SK-N-SH (cell line): ENCODE results near the gene RNF151. TPM values are rescaled to one million over a fixed set of nuclear protein-coding genes. Genes with fewer than 3 reads are reported as not detected.
"Not testable (repeated sequence)": the region's sequence is repeated elsewhere in the genome, so short reads cannot be mapped to it uniquely, and the experiment has no call there.

Experiments
- CTCF ChIA-PET: fragments of 300-600, 350-600 bp; formaldehyde crosslinking; extraction: SDS; loops from one replicate; lab custom pipeline; 2021; lab: Yijun Ruan, JAX
- POLR2A ChIA-PET: fragments of 350-600 bp; sonication (Branson Sonifier 250); formaldehyde crosslinking; extraction: SDS; loops from one replicate; lab custom pipeline; 2020; ENCODE audit warnings: antibody characterized with exemption, inconsistent platforms; lab: Yijun Ruan, JAX
- DNase-seq: peaks from one replicate; pipeline ENCODE4 v3.0.0; 2012
- H2AFZ ChIP-seq: fragments of 200-600 bp; sonication (generic); 2 replicates; pipeline ENCODE4 v1.8.1; 2016; ENCODE audit warnings: antibody characterized with exemption, mild to moderate bottlenecking, low read depth
- H3F3A ChIP-seq: fragments of 200-600 bp; sonication (generic); replicated peaks from 2 replicates; pipeline ENCODE3; 2016; ENCODE audit warnings: antibody characterized with exemption, mild to moderate bottlenecking; ENCODE audit not compliant: insufficient read depth
- H3K27ac ChIP-seq, 2 experiments: fragments of 200-500 bp in 1 of 2; fragments of 200-600 bp in 1 of 2; sonication (Bioruptor generic) in 1 of 2; sonication (generic), shearing (Covaris generic) in 1 of 2; 2 replicates each; pipeline versions ENCODE4 v1.5.1 to v1.6.1; 2014 to 2016; ENCODE audit warnings: low read depth in 2 of 2, inconsistent platforms in 1 of 2, low read length in 1 of 2, mild to moderate bottlenecking in 1 of 2, mixed read lengths in 1 of 2
- H3K27me3 ChIP-seq: fragments of 200-600 bp; sonication (generic), shearing (Covaris generic); 2 replicates; pipeline ENCODE4 v1.6.1; 2016; ENCODE audit warnings: mixed run types; ENCODE audit not compliant: insufficient read depth
- H3K36me3 ChIP-seq, 2 experiments: fragments of 200-500 bp in 1 of 2; fragments of 200-600 bp in 1 of 2; sonication (Bioruptor generic) in 1 of 2; sonication (generic) in 1 of 2; replicated peaks in 1 of 2; 2 replicates each; pipeline versions ENCODE3 to v1.5.1; 2014 to 2016; ENCODE audit warnings: low read length in 1 of 2, mild to moderate bottlenecking in 1 of 2; ENCODE audit not compliant: insufficient read depth in 2 of 2, control insufficient read depth in 1 of 2
- H3K4me1 ChIP-seq, 2 experiments: fragments of 200-500 bp in 1 of 2; fragments of 200-600 bp in 1 of 2; sonication (Bioruptor generic) in 1 of 2; sonication (generic), shearing (Covaris generic) in 1 of 2; 2 replicates each; pipeline versions ENCODE4 v1.5.1 to v1.6.1; 2014 to 2016; ENCODE audit warnings: low read depth in 1 of 2, low read length in 1 of 2, mixed run types in 1 of 2; ENCODE audit not compliant: insufficient read depth in 2 of 2, control insufficient read depth in 1 of 2
- H3K4me2 ChIP-seq: fragments of 200-600 bp; sonication (generic), shearing (Covaris generic); 2 replicates; pipeline ENCODE4 v1.6.1; 2017; ENCODE audit warnings: mixed run types
- H3K4me3 ChIP-seq, 2 experiments: fragments of 200-500 bp in 1 of 2; fragments of 200-600 bp in 1 of 2; sonication (Bioruptor generic) in 1 of 2; sonication (generic), shearing (Covaris generic) in 1 of 2; 2 replicates each; pipeline versions ENCODE4 v1.5.1 to v1.8.1; 2014 to 2016; ENCODE audit warnings: low read depth in 2 of 2, inconsistent platforms in 1 of 2, low read length in 1 of 2, mild to moderate bottlenecking in 1 of 2, mixed read lengths in 1 of 2, moderate library complexity in 1 of 2
- H3K79me2 ChIP-seq: fragments of 200-600 bp; sonication (generic); 2 replicates; pipeline ENCODE4 v1.8.1; 2017; ENCODE audit warnings: mild to moderate bottlenecking; ENCODE audit not compliant: insufficient read depth
- H3K9ac ChIP-seq: fragments of 200-600 bp; sonication (generic); 2 replicates; pipeline ENCODE4 v1.6.1; 2017; ENCODE audit warnings: mixed run types
- H3K9me2 ChIP-seq: fragments of 200-600 bp; sonication (generic); 2 replicates; pipeline ENCODE4 v1.6.1; 2017; ENCODE audit warnings: mixed run types
- H3K9me3 ChIP-seq: fragments of 200-600 bp; sonication (generic); 2 replicates; pipeline ENCODE4 v1.6.1; 2017; ENCODE audit warnings: mixed run types, mild to moderate bottlenecking, moderate library complexity
- H4K20me1 ChIP-seq: fragments of 200-600 bp; sonication (generic); 2 replicates; pipeline ENCODE4 v1.6.1; 2017; ENCODE audit warnings: mild to moderate bottlenecking, mixed run types; ENCODE audit not compliant: insufficient read depth
- ELF1 ChIP-seq: IDR thresholded peaks from 2 replicates; pipeline ENCODE4 v1.4.0; 2012
- EZH2phosphoT487 ChIP-seq: fragments of 200-600 bp; sonication (generic); IDR thresholded peaks from 2 replicates; pipeline ENCODE4 v1.6.1; 2017; ENCODE audit warnings: low read depth, mixed run types, mild to moderate bottlenecking, antibody characterized with exemption, moderate library complexity, borderline replicate concordance
- FOSL2 ChIP-seq: IDR thresholded peaks from 2 replicates; pipeline ENCODE4 v1.4.0; 2012; ENCODE audit warnings: low read depth, mild to moderate bottlenecking, moderate library complexity, borderline replicate concordance
- MEF2A ChIP-seq: IDR thresholded peaks from 2 replicates; pipeline ENCODE4 v1.4.0; 2012; ENCODE audit warnings: low read depth, borderline replicate concordance
- MXI1 ChIP-seq: IDR thresholded peaks from 2 replicates; pipeline ENCODE4 v1.6.1; 2012; ENCODE audit warnings: mild to moderate bottlenecking, low read depth, low read length, improper control_type of control experiment
- NFIC ChIP-seq: IDR thresholded peaks from 2 replicates; pipeline ENCODE4 v1.4.0; 2012; ENCODE audit warnings: borderline replicate concordance
- NRF1 ChIP-seq: IDR thresholded peaks from 2 replicates; pipeline ENCODE4 v1.6.1; 2012; ENCODE audit warnings: low read depth, mild to moderate bottlenecking, low read length
- RFX5 ChIP-seq: IDR thresholded peaks from 2 replicates; pipeline ENCODE4 v1.6.1; 2012; ENCODE audit warnings: mild to moderate bottlenecking, improper control_type of control experiment, low read length
- SMC3 ChIP-seq: IDR thresholded peaks from 2 replicates; pipeline ENCODE4 v1.6.1; 2012; ENCODE audit warnings: low read depth, low read length, improper control_type of control experiment
- TEAD4 ChIP-seq: IDR thresholded peaks from 2 replicates; pipeline ENCODE4 v1.4.0; 2012; ENCODE audit warnings: mild to moderate bottlenecking, borderline replicate concordance; ENCODE audit not compliant: insufficient read depth
- YY1 ChIP-seq: IDR thresholded peaks from 2 replicates; pipeline ENCODE4 v1.4.0; 2012; ENCODE audit warnings: low read depth, mild to moderate bottlenecking
- WGBS: methylation state at CpG from one replicate; pipeline ENCODE4 v1.1.6; 2017; ENCODE audit warnings: low lambda C conversion rate; 5-methylcytosine and 5-hydroxymethylcytosine counted together
- polyA plus RNA-seq, 3 experiments: library from polyadenylated mRNA; depleted of rRNA; stranded (reverse); fragments of >200 nt; gene quantifications; 2 replicates each; pipeline ENCODE4 v1.2.3, GENCODE V29; 2012
- TF ChIP-seq, protein P1 (sequence below): IDR thresholded peaks from 2 replicates; pipeline ENCODE4; 2012
- TF ChIP-seq, protein P2 (sequence below): fragments of 200-600 bp; sonication (generic); IDR thresholded peaks from 2 replicates; pipeline ENCODE4 v1.6.1; 2017; ENCODE audit warnings: antibody characterized with exemption, mild to moderate bottlenecking, moderate library complexity
- TF ChIP-seq, protein P3 (sequence below): IDR thresholded peaks from 2 replicates; pipeline ENCODE4 v1.6.1; 2012; ENCODE audit warnings: mild to moderate bottlenecking, low read depth, low read length, moderate library complexity
- TF ChIP-seq, protein P4 (sequence below): IDR thresholded peaks from 2 replicates; pipeline ENCODE4 v1.4.0; 2012; ENCODE audit warnings: low read depth
- TF ChIP-seq, protein P5 (sequence below): IDR thresholded peaks from 2 replicates; pipeline ENCODE4 v1.4.0; 2012; ENCODE audit warnings: low read depth, borderline replicate concordance

The RNF151 gene
- polyA plus RNA-seq, 1 of the 3 experiments (the other 2 are of a cell fraction): 0.07 TPM

DNA sequence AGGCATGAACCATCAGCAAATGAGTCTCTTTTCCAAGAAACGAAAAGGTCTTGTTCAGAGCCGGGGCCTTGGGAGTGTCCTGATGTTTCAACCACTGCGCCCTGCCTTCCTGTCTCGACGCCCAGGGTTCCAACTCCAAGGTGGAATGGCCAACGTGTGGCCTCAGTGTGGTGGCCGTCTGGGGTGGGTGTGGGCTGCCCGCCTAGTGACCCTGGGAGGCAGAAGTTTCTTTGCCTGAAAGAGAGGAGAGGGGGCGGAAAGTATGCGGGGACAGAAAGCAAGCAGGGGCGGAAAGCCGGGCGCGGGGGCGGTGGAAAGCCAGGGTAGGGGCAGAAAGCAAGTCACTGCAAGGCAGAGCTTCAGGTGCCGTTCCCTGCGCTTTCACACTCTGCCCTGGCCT lies 27.7 kb upstream of the RNF151 start (continued):
- TF ChIP-seq, protein P1, sequence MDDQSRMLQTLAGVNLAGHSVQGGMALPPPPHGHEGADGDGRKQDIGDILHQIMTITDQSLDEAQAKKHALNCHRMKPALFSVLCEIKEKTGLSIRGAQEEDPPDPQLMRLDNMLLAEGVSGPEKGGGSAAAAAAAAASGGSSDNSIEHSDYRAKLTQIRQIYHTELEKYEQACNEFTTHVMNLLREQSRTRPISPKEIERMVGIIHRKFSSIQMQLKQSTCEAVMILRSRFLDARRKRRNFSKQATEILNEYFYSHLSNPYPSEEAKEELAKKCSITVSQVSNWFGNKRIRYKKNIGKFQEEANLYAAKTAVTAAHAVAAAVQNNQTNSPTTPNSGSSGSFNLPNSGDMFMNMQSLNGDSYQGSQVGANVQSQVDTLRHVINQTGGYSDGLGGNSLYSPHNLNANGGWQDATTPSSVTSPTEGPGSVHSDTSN: no peak
- no peak for TF ChIP-seq MXI1

DNA sequence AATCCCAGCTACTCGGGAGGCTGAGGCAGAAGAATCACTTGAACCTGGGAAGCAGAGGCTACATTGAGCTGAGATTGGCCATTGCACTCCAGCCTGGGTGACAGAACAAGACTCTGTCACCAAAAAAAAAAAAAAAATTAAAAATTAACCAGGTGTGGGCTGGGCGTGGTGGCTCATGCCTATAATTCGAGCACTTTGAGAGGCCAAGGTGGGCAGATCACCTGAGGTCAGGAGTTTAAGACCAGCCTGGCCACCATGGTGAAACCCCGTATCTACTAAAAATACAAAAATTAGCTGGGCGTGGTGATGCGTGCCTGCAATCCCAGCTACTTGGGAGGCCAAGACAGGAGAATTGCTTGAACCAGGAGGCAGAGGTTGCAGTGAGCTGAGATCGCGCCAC lies 26.8 kb upstream of the RNF151 start:
- ChIA-PET CTCF (interaction anchor here (0.8 to 2.8 kb wide), 3 partner anchors 11 to 77 kb away, joined by 3 to 18 read pairs (median 7); no protein-coding TSS in a partner anchor), POLR2A (interaction anchor here (0.6 to 0.7 kb wide), 2 partner anchors 20 to 25 kb away, joined by 3 to 7 read pairs; partner anchors contain the start of genes NDUFB10 and RPS2)
- peaks cover 4 to 14% of the 10 kb centered on the region in 2 experiments for H3K36me3 ChIP-seq
- not testable (repeated sequence) for H3K9ac ChIP-seq, H3K4me2 ChIP-seq, H3K4me3 ChIP-seq, H3K9me2 ChIP-seq, H3K27ac ChIP-seq, H3K79me2 ChIP-seq, H3K27me3 ChIP-seq, H4K20me1 ChIP-seq, H2AFZ ChIP-seq, H3K9me3 ChIP-seq, H3F3A ChIP-seq, DNase-seq, H3K4me1 ChIP-seq
- 92% methylated on average over 8 of the region's 8 CpGs for WGBS

DNA sequence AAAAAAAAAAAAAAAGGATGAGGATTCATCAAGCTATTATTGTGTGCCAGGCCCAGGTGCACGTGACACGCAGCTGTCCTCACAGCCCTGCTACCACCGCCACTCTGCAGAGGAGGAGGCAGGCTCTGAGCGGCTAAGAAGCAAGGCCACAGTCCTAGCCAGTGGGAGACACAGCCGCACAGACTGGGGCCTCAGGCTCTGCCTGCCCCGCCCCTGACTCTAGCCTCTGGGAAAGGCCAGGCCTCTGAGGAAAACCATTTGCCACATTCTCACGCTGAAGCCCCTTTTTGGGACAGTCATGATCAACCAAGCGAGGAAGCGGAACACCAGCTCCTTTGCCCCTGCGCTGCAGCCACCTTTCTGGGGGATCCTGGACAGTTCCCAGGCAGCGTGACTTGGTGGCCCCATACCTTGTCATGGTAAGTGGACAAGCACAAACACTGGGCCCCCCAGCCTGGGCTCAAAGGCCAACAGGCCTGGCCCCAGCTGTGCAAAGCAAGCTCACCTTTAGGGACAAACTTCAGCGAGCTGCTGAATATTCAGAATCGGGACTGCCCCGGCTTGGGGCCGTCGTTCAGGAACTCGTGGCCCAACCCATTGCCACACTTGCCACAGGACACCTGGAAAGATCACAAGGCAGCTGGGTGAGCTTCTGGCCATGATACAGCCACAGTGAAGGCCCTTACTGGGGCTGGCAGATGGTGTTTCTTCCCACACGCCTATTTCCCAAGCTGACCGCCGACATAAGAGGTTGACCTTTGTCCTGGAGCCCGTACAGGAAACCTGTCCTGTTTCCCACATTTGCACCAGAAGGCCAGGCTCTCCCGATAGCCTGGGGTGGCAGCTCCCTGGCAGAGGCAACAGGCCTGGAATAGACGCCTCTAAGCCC lies 26.1 kb upstream of the RNF151 start:
- peaks cover 4 to 14% of the 10 kb centered on the region in 2 experiments for H3K36me3 ChIP-seq
- no peaks in the 10 kb centered on the region for H4K20me1 ChIP-seq
- POLR2A ChIA-PET: interaction anchor here (0.6 to 1.3 kb wide), 5 partner anchors 13 to 24 kb away, joined by 3 to 7 read pairs (median 5); partner anchors contain the start of genes NDUFB10 and RPS2
- no peaks in the 10 kb centered on the region for H3K9me3 ChIP-seq
- H3F3A ChIP-seq: no peaks in the 10 kb centered on the region
- CTCF ChIA-PET: interaction anchor here (0.9 to 2.8 kb wide), 6 partner anchors 9 to 166 kb away, joined by 3 to 18 read pairs (median 6); no protein-coding TSS in a partner anchor
- WGBS: 92% methylated on average over 13 of the region's 23 CpGs
- no peak for DNase-seq
- no peak overlapping the region for H3K9ac ChIP-seq
- no peak overlapping the region for H3K27ac ChIP-seq
- H3K27me3 ChIP-seq: no peaks in the 10 kb centered on the region
- no peak overlapping the region for H3K4me3 ChIP-seq
- H3K4me1 ChIP-seq: peaks cover 0 to 10% of the 10 kb centered on the region in 2 experiments; a peak in 2 of 4 replicates
- H2AFZ ChIP-seq: no peak overlapping the region
- no peaks in the 10 kb centered on the region for H3K9me2 ChIP-seq
- no peak overlapping the region for H3K4me2 ChIP-seq
- H3K79me2 ChIP-seq: no peaks in the 10 kb centered on the region
- TF ChIP-seq FOSL2 (no peak), SMC3 (no peak), MEF2A (no peak), RFX5 (no peak), EZH2phosphoT487 (no peak), YY1 (no peak), ELF1 (no peak), NRF1 (no peak), NFIC (no peak), TEAD4 (no peak)
- TF ChIP-seq, protein P2, sequence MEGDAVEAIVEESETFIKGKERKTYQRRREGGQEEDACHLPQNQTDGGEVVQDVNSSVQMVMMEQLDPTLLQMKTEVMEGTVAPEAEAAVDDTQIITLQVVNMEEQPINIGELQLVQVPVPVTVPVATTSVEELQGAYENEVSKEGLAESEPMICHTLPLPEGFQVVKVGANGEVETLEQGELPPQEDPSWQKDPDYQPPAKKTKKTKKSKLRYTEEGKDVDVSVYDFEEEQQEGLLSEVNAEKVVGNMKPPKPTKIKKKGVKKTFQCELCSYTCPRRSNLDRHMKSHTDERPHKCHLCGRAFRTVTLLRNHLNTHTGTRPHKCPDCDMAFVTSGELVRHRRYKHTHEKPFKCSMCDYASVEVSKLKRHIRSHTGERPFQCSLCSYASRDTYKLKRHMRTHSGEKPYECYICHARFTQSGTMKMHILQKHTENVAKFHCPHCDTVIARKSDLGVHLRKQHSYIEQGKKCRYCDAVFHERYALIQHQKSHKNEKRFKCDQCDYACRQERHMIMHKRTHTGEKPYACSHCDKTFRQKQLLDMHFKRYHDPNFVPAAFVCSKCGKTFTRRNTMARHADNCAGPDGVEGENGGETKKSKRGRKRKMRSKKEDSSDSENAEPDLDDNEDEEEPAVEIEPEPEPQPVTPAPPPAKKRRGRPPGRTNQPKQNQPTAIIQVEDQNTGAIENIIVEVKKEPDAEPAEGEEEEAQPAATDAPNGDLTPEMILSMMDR: no peak
- TF ChIP-seq, protein P3, sequence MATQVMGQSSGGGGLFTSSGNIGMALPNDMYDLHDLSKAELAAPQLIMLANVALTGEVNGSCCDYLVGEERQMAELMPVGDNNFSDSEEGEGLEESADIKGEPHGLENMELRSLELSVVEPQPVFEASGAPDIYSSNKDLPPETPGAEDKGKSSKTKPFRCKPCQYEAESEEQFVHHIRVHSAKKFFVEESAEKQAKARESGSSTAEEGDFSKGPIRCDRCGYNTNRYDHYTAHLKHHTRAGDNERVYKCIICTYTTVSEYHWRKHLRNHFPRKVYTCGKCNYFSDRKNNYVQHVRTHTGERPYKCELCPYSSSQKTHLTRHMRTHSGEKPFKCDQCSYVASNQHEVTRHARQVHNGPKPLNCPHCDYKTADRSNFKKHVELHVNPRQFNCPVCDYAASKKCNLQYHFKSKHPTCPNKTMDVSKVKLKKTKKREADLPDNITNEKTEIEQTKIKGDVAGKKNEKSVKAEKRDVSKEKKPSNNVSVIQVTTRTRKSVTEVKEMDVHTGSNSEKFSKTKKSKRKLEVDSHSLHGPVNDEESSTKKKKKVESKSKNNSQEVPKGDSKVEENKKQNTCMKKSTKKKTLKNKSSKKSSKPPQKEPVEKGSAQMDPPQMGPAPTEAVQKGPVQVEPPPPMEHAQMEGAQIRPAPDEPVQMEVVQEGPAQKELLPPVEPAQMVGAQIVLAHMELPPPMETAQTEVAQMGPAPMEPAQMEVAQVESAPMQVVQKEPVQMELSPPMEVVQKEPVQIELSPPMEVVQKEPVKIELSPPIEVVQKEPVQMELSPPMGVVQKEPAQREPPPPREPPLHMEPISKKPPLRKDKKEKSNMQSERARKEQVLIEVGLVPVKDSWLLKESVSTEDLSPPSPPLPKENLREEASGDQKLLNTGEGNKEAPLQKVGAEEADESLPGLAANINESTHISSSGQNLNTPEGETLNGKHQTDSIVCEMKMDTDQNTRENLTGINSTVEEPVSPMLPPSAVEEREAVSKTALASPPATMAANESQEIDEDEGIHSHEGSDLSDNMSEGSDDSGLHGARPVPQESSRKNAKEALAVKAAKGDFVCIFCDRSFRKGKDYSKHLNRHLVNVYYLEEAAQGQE: no peak
- TF ChIP-seq, protein P4, sequence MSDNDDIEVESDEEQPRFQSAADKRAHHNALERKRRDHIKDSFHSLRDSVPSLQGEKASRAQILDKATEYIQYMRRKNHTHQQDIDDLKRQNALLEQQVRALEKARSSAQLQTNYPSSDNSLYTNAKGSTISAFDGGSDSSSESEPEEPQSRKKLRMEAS: no peak
- TF ChIP-seq, protein P5, sequence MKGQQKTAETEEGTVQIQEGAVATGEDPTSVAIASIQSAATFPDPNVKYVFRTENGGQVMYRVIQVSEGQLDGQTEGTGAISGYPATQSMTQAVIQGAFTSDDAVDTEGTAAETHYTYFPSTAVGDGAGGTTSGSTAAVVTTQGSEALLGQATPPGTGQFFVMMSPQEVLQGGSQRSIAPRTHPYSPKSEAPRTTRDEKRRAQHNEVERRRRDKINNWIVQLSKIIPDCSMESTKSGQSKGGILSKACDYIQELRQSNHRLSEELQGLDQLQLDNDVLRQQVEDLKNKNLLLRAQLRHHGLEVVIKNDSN: no peak
